GM19328 (cell line): Measurements from ENCODE around the gene FMC1.
"Not testable (repeated sequence)": the region's sequence is repeated elsewhere in the genome, so short reads cannot be mapped to it uniquely, and the experiment has no call there.

Experiments used
- ATAC-seq: cut with Tn5 transposase; IDR thresholded peaks from one replicate; pipeline ENCODE4 v1.9.1; 2021; ENCODE audit warnings: mild to moderate bottlenecking, moderate library complexity; ENCODE audit not compliant: unreplicated experiment

FMC1 gene

DNA sequence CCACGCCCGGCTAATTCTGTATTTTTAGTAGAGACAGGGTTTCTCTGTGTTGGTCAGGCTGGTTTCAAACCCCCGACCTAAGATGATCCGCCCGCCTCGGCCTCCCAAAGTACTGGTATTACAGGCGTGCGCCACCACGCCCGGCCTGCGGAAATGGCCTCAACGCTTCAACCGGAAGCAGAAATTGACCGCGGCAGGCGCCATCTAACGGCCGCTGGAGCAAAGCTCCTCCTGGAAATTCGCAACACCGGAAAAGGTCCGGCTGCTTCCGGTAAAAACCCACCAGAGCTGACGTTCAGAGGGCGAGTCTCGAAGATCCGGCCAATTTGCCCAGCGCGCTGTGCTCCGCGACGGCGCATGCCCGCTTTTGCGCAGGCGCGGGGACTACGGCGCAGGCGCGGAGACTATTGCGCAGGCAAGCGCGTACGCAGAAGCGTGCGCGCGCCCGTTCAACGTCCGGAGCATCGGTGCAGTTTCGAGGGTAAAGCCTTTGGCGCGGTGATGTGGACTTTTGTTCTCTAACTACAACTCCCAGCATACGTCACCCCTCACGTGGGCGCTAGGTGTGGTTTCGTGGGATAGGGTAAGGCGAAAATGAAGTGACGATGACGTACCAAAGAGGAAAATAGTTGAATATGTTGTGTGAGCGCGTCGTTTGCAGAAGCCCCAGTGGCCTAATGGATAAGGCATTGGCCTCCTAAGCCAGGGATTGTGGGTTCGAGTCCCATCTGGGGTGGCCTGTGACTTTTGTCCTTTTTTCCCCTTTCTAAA is 915 bp upstream of the FMC1 start:
- ATAC-seq = peak; percentile 79

DNA sequence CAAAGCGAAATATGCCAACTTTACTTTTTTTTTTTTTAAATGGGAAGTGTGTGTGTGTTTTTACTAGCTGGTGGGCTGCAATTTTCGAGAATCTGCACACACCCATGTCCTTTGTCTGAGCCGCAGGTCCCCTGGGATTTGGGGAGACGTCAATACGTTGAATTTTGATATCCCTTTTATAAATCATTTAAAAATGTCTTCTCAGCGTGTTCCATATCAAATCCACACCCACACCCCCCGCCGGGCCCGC is 404 bp upstream of the FMC1 start:
- no peak for ATAC-seq

GRCh38 chr7:139341776-139342226 is 664 bp downstream of the FMC1 start:
- ATAC-seq = no peak

DNA sequence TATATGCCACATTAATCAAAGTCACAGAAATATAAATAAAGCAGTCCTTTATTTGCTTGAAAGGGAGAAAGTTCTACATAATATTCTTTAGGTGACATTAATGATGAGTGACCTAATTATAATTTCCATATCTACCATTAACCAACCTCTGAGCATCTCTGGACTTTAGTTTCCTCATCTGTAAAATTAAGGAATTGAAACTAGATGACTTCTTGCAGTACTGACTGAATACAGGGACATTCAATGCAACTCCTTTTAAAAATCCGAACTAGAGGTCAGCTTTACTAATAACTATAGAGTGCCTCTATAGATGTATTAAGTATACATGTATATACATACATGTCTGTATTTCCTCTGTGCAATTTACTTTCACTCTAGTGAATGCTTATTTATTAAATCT is 3.9 kb downstream of the FMC1 start:
- no peak for ATAC-seq

- no peak for ATAC-seq
Measured at GRCh38 chr7:139351027-139351426, 9.9 kb downstream of the FMC1 start.

DNA sequence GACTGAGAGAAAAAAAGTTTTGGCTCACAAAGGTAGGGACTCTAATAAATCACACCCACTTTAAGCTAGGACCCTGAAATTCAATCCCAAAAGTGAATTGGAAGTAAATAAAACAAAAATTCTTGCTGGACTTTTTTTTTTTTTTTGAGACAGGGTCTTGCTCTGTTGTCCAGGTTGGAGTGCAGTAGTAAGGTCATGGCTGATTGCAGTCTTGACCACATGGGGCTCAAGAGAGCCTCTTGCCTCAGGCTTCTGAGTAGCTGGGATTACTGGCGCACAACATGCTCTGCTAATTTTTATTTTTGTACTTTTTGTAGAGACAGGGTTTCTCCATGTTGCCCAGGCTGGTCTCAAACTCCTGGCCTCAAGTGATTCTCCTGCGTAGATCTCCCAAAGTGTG is 13.6 kb downstream of the FMC1 start:
- ATAC-seq = no peak

DNA sequence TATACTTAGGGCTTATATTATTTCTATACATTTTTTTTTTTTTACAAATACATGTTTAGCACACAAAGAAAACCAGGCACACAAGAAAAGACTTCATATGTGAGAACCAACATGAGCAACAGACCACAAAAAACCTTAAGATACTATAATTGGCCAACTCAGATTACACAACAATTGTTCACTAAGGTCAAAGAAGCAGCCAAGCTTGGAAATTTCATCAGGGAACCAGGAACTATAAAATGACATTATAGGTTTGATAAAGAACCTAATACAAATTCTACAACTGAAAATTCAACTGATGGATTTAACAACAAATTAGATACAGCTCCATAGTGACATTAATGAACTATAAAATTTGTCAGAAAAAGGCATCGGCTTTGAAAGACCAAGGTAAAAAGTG is 14.2 kb downstream of the FMC1 start:
- ATAC-seq = no peak

- not testable (repeated sequence) for ATAC-seq
Measured at GRCh38 chr7:139357729-139358506, 16.8 kb downstream of the FMC1 start.

DNA sequence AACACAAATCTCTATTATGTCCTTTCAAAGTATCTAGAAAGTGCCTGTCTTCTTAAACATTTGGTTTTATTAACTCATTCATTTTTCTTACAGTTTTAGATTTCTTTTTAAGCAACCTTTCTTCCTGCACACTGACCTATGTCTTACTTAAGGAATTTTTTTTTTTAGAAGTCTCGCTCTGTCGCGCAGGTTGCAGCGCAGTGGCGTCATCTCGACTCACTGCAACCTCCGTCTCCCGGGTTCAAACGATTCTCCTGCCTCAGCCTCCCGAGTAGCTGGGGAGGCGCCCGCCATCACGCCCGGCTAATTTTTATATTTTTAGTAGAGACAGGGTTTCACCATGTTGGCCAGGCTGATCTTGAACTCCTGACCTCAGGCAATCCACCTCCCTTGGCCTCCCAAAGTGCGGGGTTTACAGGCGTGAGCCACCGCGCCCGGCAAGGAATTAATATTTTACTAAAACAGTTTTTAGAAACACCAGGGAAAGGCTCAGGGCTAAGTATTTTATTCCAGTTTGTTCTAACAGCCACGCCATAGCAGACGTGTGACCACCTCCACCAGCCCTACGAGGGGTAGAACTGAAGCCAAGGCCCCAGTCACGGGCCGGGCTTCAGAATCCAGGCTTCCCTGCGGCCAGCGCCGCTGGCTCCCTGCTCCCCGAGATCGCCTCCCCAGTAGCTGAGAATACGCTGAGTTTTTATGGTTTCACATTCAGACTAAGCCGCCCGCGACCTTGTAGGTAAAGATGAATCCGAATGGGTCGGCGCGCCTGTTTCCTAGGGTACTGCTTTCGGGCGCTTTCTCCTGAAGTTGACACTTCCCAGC is 17.6 kb downstream of the FMC1 start:
- peak; percentile 6 for ATAC-seq

DNA sequence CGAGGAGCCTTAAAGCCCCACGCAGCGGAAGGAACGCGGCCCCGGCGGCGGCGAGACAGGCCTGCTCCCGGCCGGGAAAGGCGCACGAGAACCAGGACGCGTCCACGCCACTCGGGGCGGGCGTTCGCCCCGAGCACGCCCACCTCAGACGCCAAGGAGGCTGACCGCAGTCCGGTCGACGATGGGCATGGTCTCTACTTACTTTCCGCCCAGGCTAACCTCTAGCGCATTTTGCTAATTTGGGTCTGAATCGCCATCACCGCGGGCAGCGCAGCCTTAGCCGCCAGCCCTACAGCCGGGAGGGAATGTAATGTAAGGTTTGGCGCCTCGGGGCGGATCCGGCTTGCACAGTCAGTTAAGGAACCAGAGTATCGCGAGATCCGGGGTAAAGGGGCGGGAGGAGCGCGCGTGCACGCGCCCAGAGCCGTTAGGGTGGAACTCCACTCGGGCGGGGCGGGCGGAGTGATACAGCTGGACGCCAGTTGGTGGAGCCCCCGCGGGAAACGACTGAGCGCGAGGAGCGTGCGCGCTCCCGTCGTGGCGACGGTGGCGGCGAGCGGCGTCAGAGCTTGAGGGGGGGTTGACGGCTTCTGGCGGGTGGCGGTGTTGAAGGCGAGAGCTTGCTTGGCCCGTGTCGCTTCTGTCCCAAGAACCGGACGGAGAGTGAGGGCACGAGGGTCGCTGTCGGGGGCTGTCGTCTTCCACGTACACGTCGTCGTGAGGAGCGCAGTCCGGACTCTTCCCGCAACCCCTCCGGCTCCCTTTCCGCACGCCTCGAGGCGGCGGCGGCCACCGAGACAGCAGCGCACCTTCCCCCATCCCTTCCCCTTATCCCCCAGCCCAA is 18.5 kb downstream of the FMC1 start, which contains the start of gene LUC7L2:
LUC7L2 (plus strand) TSS at position 529 of the 844 bp plus-strand sequence. CDS start 368 bp downstream, outside the sequence.
- ATAC-seq = peak; percentile 69

- peak; percentile 71 for ATAC-seq
Measured at GRCh38 chr7:139360210-139360947, 19.2 kb downstream of the FMC1 start.

DNA sequence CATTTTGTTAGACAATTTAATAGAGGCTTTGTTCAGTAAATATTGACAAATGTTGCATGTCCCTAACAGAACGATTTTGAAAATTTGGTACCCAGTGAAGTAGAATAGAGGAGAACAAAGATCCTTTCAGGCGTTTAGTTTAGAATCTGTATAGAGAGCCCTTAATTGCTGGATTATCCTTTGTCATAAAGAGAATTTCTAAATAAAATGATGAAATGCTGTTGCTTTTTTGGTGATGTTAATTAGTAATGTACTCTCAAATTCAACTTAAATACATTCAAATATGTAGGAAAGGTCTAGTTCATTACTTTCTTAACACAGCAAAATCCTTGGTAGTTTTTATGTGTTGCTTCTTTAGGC is 19.8 kb downstream of the FMC1 start:
- no peak for ATAC-seq

GRCh38 chr7:139361523-139361922 is 20.4 kb downstream of the FMC1 start:
- no peak for ATAC-seq

- no peak for ATAC-seq
Measured at GRCh38 chr7:139362302-139362701, 21.2 kb downstream of the FMC1 start.

DNA sequence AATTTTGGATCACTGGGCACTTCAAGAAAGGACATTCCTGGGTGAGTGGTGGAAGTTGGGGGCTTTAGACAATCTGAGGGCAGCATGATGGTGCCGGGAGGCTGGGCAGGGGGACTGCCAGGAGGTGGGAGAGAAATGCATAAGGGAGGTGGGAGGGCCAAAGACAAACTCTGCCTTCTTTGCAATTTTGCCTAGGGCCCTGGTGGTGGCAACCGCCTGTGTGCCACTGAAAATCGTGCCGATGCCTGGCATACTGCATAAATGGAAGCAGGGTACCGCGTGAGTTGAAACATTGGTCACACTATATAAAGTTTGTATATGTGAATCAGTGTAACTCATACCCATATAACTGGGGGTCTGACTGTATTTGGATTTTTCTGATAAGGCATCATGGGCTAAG is 21.8 kb downstream of the FMC1 start:
- no peak for ATAC-seq

- no peak for ATAC-seq
Measured at GRCh38 chr7:139365336-139365735, 24.2 kb downstream of the FMC1 start.

GRCh38 chr7:139366400-139366799 is 25.3 kb downstream of the FMC1 start:
- ATAC-seq = no peak

GRCh38 chr7:139367438-139368155 is 26.5 kb downstream of the FMC1 start:
- no peak for ATAC-seq

GRCh38 chr7:139370301-139370942 is 29.3 kb downstream of the FMC1 start:
- no peak for ATAC-seq
